Stimulated activated naive CD8-positive, alpha-beta T cell treated with anti-CD3 and anti-CD28 coated beads, Interleukin-15, Interleukin-2, amounts not matched to agents 100 ng/mL and 50 ng/mL, for 24 hours (primary cell): Measurements from ENCODE around the gene RHBDD3.

Experiments used
- H3K27ac Mint-ChIP-seq: one replicate; pipeline ENCODE4 v1.8.0; 2021; ENCODE audit warnings: mild to moderate bottlenecking, mixed read lengths
- H3K27me3 Mint-ChIP-seq: one replicate; pipeline ENCODE4 v1.8.0; 2021; ENCODE audit warnings: mixed read lengths
- H3K36me3 Mint-ChIP-seq: one replicate; pipeline ENCODE4 v1.8.0; 2021; ENCODE audit warnings: low read depth, mixed read lengths
- H3K4me1 Mint-ChIP-seq: one replicate; pipeline ENCODE4 v1.8.0; 2021; ENCODE audit warnings: low read depth, mixed read lengths
- H3K4me3 Mint-ChIP-seq: one replicate; pipeline ENCODE4 v1.8.0; 2021; ENCODE audit warnings: mild to moderate bottlenecking, mixed read lengths
- H3K9me3 Mint-ChIP-seq: one replicate; pipeline ENCODE4 v1.8.0; 2021; ENCODE audit warnings: mixed read lengths

Gene RHBDD3

DNA sequence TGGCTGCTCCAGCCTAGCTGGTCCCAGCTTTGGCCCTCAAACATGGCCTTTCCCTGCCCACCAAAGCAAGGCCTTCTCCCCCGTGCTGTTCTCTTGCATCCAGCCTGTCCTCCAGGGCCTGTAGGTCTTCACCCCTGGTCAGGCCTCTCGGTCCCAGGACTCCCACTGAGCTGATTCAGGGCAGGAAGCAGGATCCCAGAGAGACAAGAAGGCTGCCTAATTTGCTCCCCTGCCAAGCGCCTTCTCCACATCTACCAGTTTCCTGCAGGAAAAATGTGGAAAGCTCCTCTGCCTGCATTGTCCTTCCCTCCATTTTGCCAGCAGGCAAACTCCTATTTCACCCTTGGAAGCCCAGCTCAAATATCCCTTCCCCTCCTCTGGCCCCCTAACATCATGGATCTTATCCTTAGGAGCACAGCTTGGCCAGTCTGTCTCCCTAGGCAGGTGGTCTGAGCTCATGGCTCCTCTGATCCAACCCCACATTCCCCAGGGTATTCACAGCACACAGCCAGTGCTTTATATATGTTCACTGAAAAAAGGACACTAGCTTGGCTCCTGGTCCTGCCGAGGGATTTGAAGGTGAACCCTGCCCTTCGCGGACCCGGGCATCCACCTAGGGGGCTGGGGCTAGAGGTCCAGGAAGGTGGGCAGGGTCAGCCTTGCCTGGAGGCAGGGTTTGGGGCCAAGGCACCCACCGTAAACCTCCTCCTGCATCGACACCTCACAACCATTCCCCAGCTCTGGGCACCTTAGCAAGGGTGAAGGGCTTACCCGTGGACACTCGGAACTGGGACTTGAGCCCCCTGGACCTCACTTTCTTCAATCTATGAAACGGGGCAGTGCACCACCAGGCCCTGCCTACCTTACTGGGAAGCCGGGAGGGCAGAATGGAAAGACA, 968 bp downstream of the RHBDD3 start:
- H3K4me1 Mint-ChIP-seq, result peaks cover 40% of the 10 kb centered on the region
- H3K9me3 Mint-ChIP-seq, result no peaks in the 10 kb centered on the region
- peak overlapping the region; percentile 96 for H3K27ac Mint-ChIP-seq
- peaks cover 3% of the 10 kb centered on the region for H3K27me3 Mint-ChIP-seq
- peak overlapping the region; percentile 97 for H3K4me3 Mint-ChIP-seq
- H3K36me3 Mint-ChIP-seq, result peaks cover 54% of the 10 kb centered on the region

DNA sequence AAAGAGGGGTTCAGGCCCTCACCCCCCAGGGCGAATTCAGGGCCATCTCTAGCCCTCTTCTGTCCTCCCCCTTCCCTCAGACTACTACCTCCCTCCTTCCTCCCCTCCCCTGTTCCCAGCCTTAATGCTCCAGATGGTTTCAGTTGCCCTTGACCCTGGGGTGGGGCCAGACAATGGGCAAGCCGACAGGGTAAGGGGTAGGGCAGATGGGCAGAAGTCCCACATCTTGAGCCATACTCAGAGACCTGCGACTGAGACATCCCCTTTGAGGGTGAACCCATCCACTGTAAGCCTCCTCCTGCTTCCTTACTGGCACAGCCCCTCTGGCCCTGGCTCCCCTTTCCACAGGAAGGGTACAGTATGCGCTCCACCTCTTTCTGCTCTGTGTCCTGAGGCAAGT, 1.9 kb downstream of the RHBDD3 start:
- Mint-ChIP-seq H3K36me3 (peaks cover 46% of the 10 kb centered on the region), H3K27ac (peak overlapping the region; percentile 96), H3K4me3 (peak overlapping the region; percentile 97), H3K9me3 (no peaks in the 10 kb centered on the region), H3K4me1 (peaks cover 31% of the 10 kb centered on the region), H3K27me3 (peaks cover 3% of the 10 kb centered on the region)

DNA sequence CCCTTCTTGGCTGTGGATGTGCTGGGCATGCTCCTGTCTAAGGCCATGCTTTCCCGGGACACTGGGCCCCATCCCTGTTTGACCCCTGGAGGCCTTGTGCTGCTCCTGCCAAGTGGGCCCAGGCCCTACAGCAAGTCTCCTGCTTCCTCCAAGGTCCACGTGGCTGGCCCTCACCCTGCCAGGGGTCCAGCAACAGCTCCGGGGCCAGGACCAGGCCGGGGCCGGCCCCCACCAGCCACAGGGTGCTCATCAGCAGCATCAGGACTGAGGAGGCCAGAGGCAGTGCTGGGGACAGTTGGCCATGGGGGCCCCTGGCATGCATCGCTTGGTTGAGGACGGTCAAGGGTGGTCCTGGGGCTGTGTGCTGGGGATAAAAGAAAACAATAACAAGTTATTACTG, 2.5 kb downstream of the RHBDD3 start:
- Mint-ChIP-seq H3K27ac (no peak overlapping the region), H3K4me1 (peaks cover 25% of the 10 kb centered on the region), H3K27me3 (peaks cover 3% of the 10 kb centered on the region), H3K4me3 (no peak overlapping the region), H3K36me3 (peaks cover 40% of the 10 kb centered on the region), H3K9me3 (no peaks in the 10 kb centered on the region)

- H3K27me3 Mint-ChIP-seq, result peaks cover 3% of the 10 kb centered on the region
Observed at GRCh38 chr22:29263791-29264276, 3.9 kb downstream of the RHBDD3 start.

DNA sequence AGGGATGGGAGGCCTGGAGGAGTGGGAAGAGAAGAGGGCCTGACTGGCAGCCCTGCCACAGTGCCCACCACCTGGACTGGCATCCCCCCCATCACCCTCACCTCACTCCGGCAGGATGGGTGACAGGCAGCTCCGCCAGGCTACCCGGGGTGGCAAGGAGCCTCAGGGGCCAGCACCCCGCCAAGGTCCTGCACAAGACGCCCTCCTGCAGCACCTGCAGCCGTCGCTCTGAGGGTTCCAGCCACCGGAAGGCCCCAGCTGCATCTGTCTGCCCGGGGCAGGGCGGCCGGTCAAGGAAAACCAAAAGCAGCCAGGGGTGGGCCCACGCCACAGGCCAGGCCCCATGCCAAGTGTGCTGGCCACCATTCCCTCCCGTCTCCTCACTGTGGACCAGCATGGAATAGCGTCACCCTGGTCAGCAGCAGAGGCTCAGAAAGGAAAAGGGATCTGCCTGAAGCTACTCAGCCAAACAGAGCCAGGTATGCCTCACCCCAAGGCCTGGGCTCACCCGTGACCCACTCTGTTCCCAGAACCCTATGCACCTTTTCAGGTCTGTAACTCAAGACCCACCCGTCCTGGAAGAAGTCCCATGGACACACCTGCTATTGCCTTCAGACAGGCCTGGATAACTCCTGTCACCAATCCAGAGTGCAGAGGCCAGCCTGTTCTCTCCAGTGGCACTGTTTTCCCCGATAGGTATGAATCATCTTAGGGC, 7.0 kb downstream of the RHBDD3 start:
- no peaks in the 10 kb centered on the region for H3K9me3 Mint-ChIP-seq
- H3K36me3 Mint-ChIP-seq, result peaks cover 4% of the 10 kb centered on the region
- H3K4me1 Mint-ChIP-seq, result no peaks in the 10 kb centered on the region
- H3K27ac Mint-ChIP-seq, result no peak overlapping the region
- no peaks in the 10 kb centered on the region for H3K27me3 Mint-ChIP-seq
- no peak overlapping the region for H3K4me3 Mint-ChIP-seq

More at GRCh38 chr22:29263791-29264276, 3.9 kb downstream of the RHBDD3 start:
- H3K9me3 Mint-ChIP-seq, result no peaks in the 10 kb centered on the region
- H3K4me3 Mint-ChIP-seq, result no peak overlapping the region
- no peak overlapping the region for H3K27ac Mint-ChIP-seq
- peaks cover 17% of the 10 kb centered on the region for H3K4me1 Mint-ChIP-seq
- H3K36me3 Mint-ChIP-seq, result peaks cover 25% of the 10 kb centered on the region

DNA sequence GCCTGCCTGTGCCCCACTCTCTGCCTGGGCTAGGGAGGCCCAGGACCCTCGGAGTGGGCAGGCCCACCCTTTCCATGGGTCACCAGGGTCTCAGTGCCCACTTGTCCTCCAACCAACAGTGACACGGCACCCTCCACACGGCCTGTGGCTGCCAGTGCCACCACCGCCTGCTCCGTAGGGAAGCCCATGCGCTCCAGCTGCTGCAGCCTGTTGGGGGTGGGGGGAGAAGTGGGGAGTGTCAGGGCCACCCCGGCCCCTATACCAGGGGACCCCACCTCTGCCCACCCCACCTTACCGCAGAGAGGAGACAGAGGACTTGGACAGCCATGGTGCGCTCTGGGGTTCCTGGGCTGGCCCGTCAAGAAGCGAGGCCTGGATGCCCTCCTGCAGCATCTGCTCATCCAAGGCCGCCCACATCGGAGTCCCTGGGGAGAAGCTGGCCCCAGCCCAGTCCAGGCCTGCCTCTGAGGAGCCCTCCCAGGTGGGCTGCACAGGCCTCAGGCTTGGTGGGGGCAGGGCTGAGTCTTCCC, 7.7 kb downstream of the RHBDD3 start:
- Mint-ChIP-seq H3K4me1 (no peaks in the 10 kb centered on the region), H3K36me3 (peaks cover 3% of the 10 kb centered on the region)

GRCh38 chr22:29259253-29259899, 8.4 kb downstream of the RHBDD3 start:
- no peaks in the 10 kb centered on the region for H3K9me3 Mint-ChIP-seq
- H3K36me3 Mint-ChIP-seq, result peaks cover 3% of the 10 kb centered on the region
- H3K4me1 Mint-ChIP-seq, result no peaks in the 10 kb centered on the region
- no peaks in the 10 kb centered on the region for H3K27me3 Mint-ChIP-seq
- H3K4me3 Mint-ChIP-seq, result no peak overlapping the region
- no peak overlapping the region for H3K27ac Mint-ChIP-seq

More for the DNA sequence above, 7.7 kb downstream of the RHBDD3 start:
- Mint-ChIP-seq H3K27ac (no peak overlapping the region), H3K4me3 (no peak overlapping the region), H3K27me3 (no peaks in the 10 kb centered on the region), H3K9me3 (no peaks in the 10 kb centered on the region)

- Mint-ChIP-seq H3K36me3 (peaks cover 3% of the 10 kb centered on the region), H3K27me3 (no peaks in the 10 kb centered on the region), H3K4me1 (no peaks in the 10 kb centered on the region), H3K4me3 (no peak overlapping the region), H3K27ac (no peak overlapping the region), H3K9me3 (no peaks in the 10 kb centered on the region)
Observed at GRCh38 chr22:29258407-29259252, 9.2 kb downstream of the RHBDD3 start.

GRCh38 chr22:29257751-29258181, 10.0 kb downstream of the RHBDD3 start:
- H3K4me3 Mint-ChIP-seq, result no peak overlapping the region
- peaks cover 3% of the 10 kb centered on the region for H3K36me3 Mint-ChIP-seq
- H3K27me3 Mint-ChIP-seq, result no peaks in the 10 kb centered on the region
- no peaks in the 10 kb centered on the region for H3K4me1 Mint-ChIP-seq
- no peaks in the 10 kb centered on the region for H3K9me3 Mint-ChIP-seq
- H3K27ac Mint-ChIP-seq, result no peak overlapping the region

DNA sequence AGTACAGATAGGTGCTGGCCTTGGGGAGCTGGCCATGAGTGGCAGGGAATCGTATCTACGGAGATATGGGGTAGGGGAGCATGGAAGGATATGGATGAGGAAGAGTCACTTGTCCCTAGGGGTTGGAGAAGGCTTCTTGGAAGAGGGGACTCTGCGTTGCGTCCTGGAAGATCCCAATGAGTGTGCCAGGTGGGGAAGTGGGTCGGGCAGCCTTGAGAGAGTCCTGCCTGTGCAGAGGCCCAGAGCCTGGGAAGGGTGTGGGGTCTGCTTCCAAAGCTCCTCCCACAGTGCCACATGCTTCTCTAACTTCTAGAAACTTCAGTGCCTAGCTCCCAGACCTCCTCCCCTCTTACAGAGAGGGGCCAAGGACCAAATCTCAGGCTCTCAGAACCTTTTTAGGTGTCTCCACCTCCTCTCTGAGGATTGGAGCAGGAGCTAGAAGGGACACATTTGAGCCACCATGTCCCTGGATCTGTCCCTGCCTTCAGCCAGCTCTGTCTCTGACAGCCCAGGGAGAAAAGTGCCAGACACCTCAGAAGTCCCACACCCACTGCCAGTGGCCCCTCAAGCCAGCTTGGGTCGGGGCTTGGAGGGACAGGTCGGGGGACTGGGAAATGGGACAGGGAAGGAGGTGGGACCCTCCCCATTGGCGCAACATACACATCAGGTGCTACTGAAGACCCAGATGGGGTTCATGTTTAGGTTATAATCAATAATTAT, 11.0 kb downstream of the RHBDD3 start:
- Mint-ChIP-seq H3K27me3 (no peaks in the 10 kb centered on the region), H3K9me3 (no peaks in the 10 kb centered on the region), H3K4me1 (no peaks in the 10 kb centered on the region), H3K4me3 (no peak overlapping the region), H3K36me3 (no peaks in the 10 kb centered on the region), H3K27ac (no peak overlapping the region)

DNA sequence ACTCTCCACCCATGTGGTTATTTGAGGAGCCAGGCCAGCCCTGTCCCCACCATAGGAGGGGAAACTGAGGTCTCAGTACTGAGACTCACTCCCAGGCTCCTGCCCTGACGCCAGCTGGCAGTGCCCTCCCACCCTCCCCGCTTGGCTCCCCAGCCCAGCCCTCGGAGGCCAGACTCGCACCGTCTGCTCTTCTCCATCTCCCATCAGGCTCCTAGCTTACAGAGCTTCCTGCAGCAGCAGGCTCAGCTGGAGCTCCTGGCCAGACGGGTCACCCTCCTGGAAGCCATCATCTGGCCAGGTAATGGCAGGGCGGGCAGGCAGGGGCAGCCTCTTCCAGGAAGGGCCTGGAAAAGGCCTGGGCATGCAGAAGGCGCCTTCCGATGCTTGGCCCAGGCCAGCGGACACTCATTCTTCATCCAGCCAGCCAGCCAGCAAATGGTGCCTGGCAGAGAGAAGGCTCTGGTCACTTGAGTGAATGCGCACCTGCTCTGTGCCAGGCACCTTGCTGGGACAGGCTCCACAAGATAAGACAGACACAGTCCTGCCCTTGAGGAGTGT, 12.6 kb downstream of the RHBDD3 start:
- no peaks in the 10 kb centered on the region for H3K36me3 Mint-ChIP-seq
- H3K27me3 Mint-ChIP-seq, result no peaks in the 10 kb centered on the region
- no peak overlapping the region for H3K4me3 Mint-ChIP-seq
- no peak overlapping the region for H3K27ac Mint-ChIP-seq
- H3K9me3 Mint-ChIP-seq, result no peaks in the 10 kb centered on the region
- H3K4me1 Mint-ChIP-seq, result no peaks in the 10 kb centered on the region

DNA sequence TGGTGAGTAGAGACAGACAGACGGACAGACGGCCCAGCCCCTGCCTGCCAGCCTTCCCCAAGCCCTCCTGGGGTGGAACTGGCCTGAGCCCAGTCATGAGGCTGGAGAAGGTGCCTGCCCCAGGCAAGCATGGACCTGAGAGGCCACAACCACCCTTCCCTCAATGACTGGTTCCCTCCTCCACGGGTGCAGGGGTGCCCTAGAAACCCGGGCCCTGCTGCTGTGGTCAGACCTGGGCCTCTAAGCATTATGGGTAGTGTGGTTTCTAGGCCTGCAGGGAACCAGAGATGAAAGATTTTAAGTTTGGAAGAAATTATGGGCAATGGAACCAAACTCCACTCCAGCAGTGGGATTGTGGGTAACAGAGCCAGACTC, 13.5 kb downstream of the RHBDD3 start:
- no peaks in the 10 kb centered on the region for H3K36me3 Mint-ChIP-seq
- H3K9me3 Mint-ChIP-seq, result no peaks in the 10 kb centered on the region
- H3K4me3 Mint-ChIP-seq, result no peak overlapping the region
- no peak overlapping the region for H3K27ac Mint-ChIP-seq
- no peaks in the 10 kb centered on the region for H3K27me3 Mint-ChIP-seq
- no peaks in the 10 kb centered on the region for H3K4me1 Mint-ChIP-seq

GRCh38 chr22:29253561-29254285, 14.1 kb downstream of the RHBDD3 start:
- H3K36me3 Mint-ChIP-seq, result no peaks in the 10 kb centered on the region
- H3K4me1 Mint-ChIP-seq, result no peaks in the 10 kb centered on the region
- H3K9me3 Mint-ChIP-seq, result no peaks in the 10 kb centered on the region
- no peak overlapping the region for H3K27ac Mint-ChIP-seq
- no peak overlapping the region for H3K4me3 Mint-ChIP-seq
- H3K27me3 Mint-ChIP-seq, result no peaks in the 10 kb centered on the region
